NCI-H748 treated with DMSO at 0.1 percent for 48 hours (cell line): ENCODE results near the gene IL36G.
"Not testable (repeated sequence)": the region's sequence is repeated elsewhere in the genome, so short reads cannot be mapped to it uniquely, and the experiment has no call there.

ENCODE experiments used
- DNase-seq: peaks from one replicate; lab custom pipeline; 2025; lab: John Stamatoyannopoulos, UW

Gene IL36G

GRCh38 chr2:112977559-112978056, at the start of gene IL36G:
TSS of gene IL36G (plus strand) at chr2:112978006. CDS start at chr2:112978639, 633 bp downstream.
- no peak for DNase-seq

GRCh38 chr2:112933261-112933660, 44.5 kb upstream of the IL36G start:
- no peak for DNase-seq

GRCh38 chr2:112934117-112934516, 43.7 kb upstream of the IL36G start:
- DNase-seq: not testable (repeated sequence)

GRCh38 chr2:112936927-112937232, 40.9 kb upstream of the IL36G start:
- no peak for DNase-seq

- no peak for DNase-seq
Measured at GRCh38 chr2:112938904-112939303, 38.9 kb upstream of the IL36G start.

GRCh38 chr2:112939425-112939824, 38.4 kb upstream of the IL36G start:
- DNase-seq: no peak

- no peak for DNase-seq
Measured at GRCh38 chr2:112940859-112941625, 36.8 kb upstream of the IL36G start.

GRCh38 chr2:112941753-112942653, 35.8 kb upstream of the IL36G start:
- DNase-seq: peak; percentile 49

GRCh38 chr2:112942654-112943002, 35.2 kb upstream of the IL36G start:
- DNase-seq: no peak

GRCh38 chr2:112944971-112945370, 32.8 kb upstream of the IL36G start:
- DNase-seq: no peak

GRCh38 chr2:112946086-112946485, 31.7 kb upstream of the IL36G start:
- DNase-seq: no peak

GRCh38 chr2:112947374-112947773, 30.4 kb upstream of the IL36G start:
- no peak for DNase-seq

- DNase-seq: no peak
Measured at GRCh38 chr2:112949456-112949855, 28.4 kb upstream of the IL36G start.

GRCh38 chr2:112954364-112954763, 23.4 kb upstream of the IL36G start:
- no peak for DNase-seq

- no peak for DNase-seq
Measured at GRCh38 chr2:112957511-112957910, 20.3 kb upstream of the IL36G start.

GRCh38 chr2:112958428-112959108, 19.2 kb upstream of the IL36G start:
- DNase-seq: peak; percentile 4

- no peak for DNase-seq
Measured at GRCh38 chr2:112959109-112959812, 18.5 kb upstream of the IL36G start.

- DNase-seq: no peak
Measured at GRCh38 chr2:112960230-112960825, 17.5 kb upstream of the IL36G start.

GRCh38 chr2:112962308-112963175, 15.3 kb upstream of the IL36G start:
- DNase-seq: no peak

GRCh38 chr2:112967023-112967422, 10.8 kb upstream of the IL36G start:
- no peak for DNase-seq
